Upper lobe of left lung (tissue), 4 donors: ENCODE measurements around the gene KCNK4.

Experiments
- CTCF ChIP-seq, 6 experiments: fragments of 450-650 bp in 4 of 6; fragments of 200-600 bp in 2 of 6; sonication (generic) in 2 of 6; IDR thresholded peaks; one replicate each; pipeline ENCODE4 v1.5.1; 2016 to 2019; ENCODE audit warnings: antibody characterized with exemption in 6 of 6
- POLR2A ChIP-seq, 4 donors: fragments of 450-650 bp; IDR thresholded peaks; one replicate each; pipeline ENCODE4 v1.5.1; 2016 to 2017; ENCODE audit warnings: antibody characterized with exemption in 4 of 4, mild to moderate bottlenecking in 2 of 4
- POLR2AphosphoS5 ChIP-seq, 2 donors: sonication (generic); formaldehyde crosslinking; IDR thresholded peaks; one replicate each; pipeline ENCODE4 v1.5.1; 2017; ENCODE audit warnings: antibody characterized with exemption in 2 of 2

DNA sequence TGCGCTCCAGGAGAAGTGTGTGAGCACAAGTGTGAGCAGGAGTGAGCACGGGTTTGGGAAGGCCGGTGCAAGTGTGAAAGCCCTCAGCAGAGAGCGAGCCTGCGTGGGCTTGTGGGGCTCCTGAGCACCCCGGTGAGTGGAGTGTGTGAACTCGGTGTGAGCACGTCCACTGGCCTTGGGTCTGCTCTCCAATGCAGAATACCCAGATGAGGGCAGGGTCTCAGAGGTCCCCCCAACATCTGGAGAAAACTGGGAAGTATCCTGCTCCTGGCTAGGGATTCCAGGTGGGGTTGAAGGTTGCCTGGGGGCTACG, 15.4 kb downstream of the KCNK4 start:
- TF ChIP-seq CTCF (IDR thresholded peaks at IDR 0.05) (no peak), POLR2A (IDR thresholded peaks at IDR 0.05) (no peak), POLR2AphosphoS5 (IDR thresholded peaks at IDR 0.05) (no peak)
